GM19193 (cell line): Measurements from ENCODE around the gene KRTAP9-1.
"Not testable (repeated sequence)": the region's sequence is repeated elsewhere in the genome, so short reads cannot be mapped to it uniquely, and the experiment has no call there.

Experiments used
- POLR2A ChIP-seq: IDR thresholded peaks from 4 replicates; pipeline ENCODE4 v1.6.1; 2011; ENCODE audit not compliant: insufficient read depth, insufficient read length; ENCODE audit errors: extremely low read depth

Gene KRTAP9-1

DNA sequence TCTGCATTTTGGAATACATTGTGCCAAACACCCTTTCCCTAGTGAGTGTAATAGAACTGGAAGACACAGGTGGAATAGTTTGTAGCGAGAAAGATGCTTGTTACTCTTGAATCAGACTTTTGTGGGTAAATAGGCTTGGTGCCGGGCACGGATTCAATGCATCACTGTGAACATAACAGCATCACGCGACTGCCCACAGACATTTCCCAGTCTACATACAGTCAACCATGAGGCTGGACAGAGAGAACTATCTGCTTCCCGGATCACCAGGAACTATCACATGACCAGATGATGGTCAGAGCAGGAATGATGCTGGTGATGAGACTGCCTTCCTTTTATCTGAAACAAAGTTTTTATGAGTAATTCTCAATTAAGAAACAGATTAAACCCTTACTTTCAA lies 36.4 kb downstream of the KRTAP9-1 start:
- TF ChIP-seq POLR2A = no peak

- TF ChIP-seq POLR2A = not testable (repeated sequence)
These were observed 37.0 kb downstream of the KRTAP9-1 start, which contains the start of gene KRTAP9-2 for GRCh38 chr17:41226598-41227095. Gene KRTAP9-2, plus strand, starts transcription at chr17:41226648. Its CDS starts 7 bp downstream, at chr17:41226655.

DNA sequence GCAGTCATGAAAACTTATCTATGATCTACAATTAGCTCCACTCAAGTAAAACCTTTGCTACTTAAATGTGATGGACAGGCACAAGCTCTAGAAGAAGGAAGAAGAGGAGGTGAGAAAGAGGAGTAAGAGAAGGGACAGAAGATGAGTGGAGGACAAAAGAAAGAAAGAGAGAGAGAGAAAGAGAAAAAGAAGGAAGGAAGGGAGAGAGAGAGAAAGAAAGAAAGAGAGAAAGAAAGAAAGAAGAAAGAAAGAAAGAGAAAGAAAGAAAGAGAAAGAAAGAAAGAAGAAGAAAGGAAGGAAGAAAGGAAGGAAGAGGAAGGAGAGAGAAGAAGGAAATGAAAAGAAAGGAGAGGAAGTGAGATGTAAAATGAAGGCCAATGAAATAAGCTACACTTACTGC lies 40.4 kb downstream of the KRTAP9-1 start:
- TF ChIP-seq POLR2A = no peak

GRCh38 chr17:41231731-41232130 lies 42.0 kb downstream of the KRTAP9-1 start:
- TF ChIP-seq POLR2A = no peak

DNA sequence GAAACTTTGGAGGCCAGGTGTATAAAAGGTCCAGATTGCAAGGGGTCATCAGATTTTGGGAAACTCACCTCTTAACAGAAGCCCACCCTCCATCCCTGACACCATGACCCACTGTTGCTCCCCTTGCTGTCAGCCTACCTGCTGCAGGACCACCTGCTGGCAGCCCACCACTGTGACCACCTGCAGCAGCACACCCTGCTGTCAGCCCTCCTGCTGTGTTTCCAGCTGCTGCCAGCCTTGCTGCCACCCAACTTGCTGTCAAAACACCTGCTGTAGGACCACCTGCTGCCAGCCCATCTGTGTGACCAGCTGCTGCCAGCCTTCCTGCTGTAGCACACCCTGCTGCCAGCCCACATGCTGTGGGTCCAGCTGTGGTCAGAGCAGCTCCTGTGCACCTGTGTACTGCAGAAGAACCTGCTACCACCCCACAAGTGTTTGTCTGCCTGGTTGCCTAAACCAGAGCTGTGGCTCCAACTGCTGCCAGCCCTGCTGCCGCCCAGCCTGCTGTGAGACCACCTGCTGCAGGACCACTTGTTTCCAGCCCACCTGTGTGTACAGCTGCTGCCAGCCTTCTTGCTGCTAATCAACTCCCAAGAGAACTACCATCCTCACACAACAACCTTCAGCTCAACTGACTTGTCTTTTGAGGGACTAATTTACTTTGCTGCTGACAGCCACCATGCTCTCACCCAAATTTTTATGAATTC lies 42.9 kb downstream of the KRTAP9-1 start, which contains the start of gene KRTAP9-3:
KRTAP9-3 (plus strand) TSS at position 51 of the 707 bp plus-strand sequence; CDS start at position 104, 53 bp downstream.
- TF ChIP-seq POLR2A = not testable (repeated sequence)

DNA sequence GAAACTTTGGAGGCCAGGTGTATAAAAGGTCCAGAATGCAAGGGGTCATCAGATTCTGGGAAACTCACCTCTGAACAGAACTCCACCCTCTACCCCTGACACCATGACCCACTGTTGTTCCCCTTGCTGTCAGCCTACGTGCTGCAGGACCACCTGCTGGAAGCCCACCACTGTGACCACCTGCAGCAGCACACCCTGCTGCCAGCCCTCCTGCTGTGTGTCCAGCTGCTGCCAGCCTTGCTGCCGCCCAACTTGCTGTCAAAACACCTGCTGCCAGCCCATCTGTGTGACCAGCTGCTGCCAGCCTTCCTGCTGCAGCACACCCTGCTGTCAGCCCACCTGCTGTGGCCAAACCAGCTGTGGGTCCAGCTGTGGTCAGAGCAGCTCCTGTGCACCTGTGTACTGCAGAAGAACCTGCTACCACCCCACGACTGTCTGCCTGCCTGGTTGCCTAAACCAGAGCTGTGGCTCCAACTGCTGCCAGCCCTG lies 48.3 kb downstream of the KRTAP9-1 start, which contains the start of gene KRTAP9-8:
KRTAP9-8 (plus strand) TSS at position 51 of the 489 bp plus-strand sequence; CDS start at position 104, 53 bp downstream.
- TF ChIP-seq POLR2A = not testable (repeated sequence)
